Gastrocnemius medialis (tissue), 4 donors: ENCODE results near the gene TPSD1. TPM values are rescaled to one million over a fixed set of nuclear protein-coding genes. Genes with fewer than 3 reads are reported as not detected.

Experiments
- ATAC-seq, 2 donors: fragments of 150-250 bp; one replicate each; pipeline ENCODE4 v1.9.1; 2016
- DNase-seq, 2 donors: peaks; one replicate each; pipeline ENCODE4 v3.0.0-alpha.2; 2019
- H3K27ac ChIP-seq, 4 donors: fragments of 200-600 bp; sonication (generic); 1 replicate in 1 of 4; 2 replicates in 3 of 4; pipeline ENCODE4 v1.5.1; 2016 to 2018; ENCODE audit warnings: mild to moderate bottlenecking in 2 of 4, moderate library complexity in 1 of 4
- H3K27me3 ChIP-seq, 3 donors: fragments of 200-600 bp; sonication (generic) in 2 of 3; 1 replicate in 1 of 3; 2 replicates in 2 of 3; pipeline versions ENCODE4 v1.5.1 to v1.6.0; 2016 to 2019; ENCODE audit warnings: mild to moderate bottlenecking in 1 of 3, moderate library complexity in 1 of 3
- H3K36me3 ChIP-seq, 2 donors: fragments of 200-600 bp; sonication (generic) in 1 of 2; one replicate each; pipeline ENCODE4 v1.5.1; 2017 to 2018
- H3K4me1 ChIP-seq, 2 donors: fragments of 200-600 bp; sonication (generic) in 1 of 2; one replicate each; pipeline ENCODE4 v1.5.1; 2016 to 2017; ENCODE audit warnings: mild to moderate bottlenecking in 2 of 2
- H3K4me3 ChIP-seq, 4 donors: fragments of 200-600 bp; sonication (generic) in 3 of 4; 1 replicate in 1 of 4; 2 replicates in 3 of 4; pipeline ENCODE4 v1.5.1; 2016 to 2019; ENCODE audit warnings: mild to moderate bottlenecking in 2 of 4
- H3K9me3 ChIP-seq, 3 donors: fragments of 200-600 bp; sonication (generic) in 2 of 3; 1 replicate in 1 of 3; 2 replicates in 2 of 3; pipeline ENCODE4 v1.5.1; 2016 to 2019
- CTCF ChIP-seq, 5 experiments: fragments of 450-650 bp in 3 of 5; fragments of 200-600 bp in 2 of 5; sonication (generic) in 2 of 5; IDR thresholded peaks in 4 of 5; conservative IDR thresholded peaks in 1 of 5; 1 replicate in 4 of 5; 2 replicates in 1 of 5; pipeline ENCODE4 v1.5.1; 2016 to 2019; ENCODE audit warnings: antibody characterized with exemption in 5 of 5, mild to moderate bottlenecking in 3 of 5, moderate library complexity in 3 of 5
- POLR2A ChIP-seq, 2 donors: fragments of 450-650 bp; IDR thresholded peaks; one replicate each; pipeline ENCODE4 v1.6.1; 2017; ENCODE audit warnings: antibody characterized with exemption in 2 of 2, mild to moderate bottlenecking in 2 of 2, moderate library complexity in 2 of 2
- in situ Hi-C, 4 donors: fragments of 200-750 bp; cut with MboI; loops; one replicate each; pipeline versions ENCODE4 v1.15.0 to v1.8.0; 2017; ENCODE audit warnings: low sequenced_read_pairs in 4 of 4
- intact Hi-C: fragments of 100-400 bp; cut with DNase I; formaldehyde crosslinking; loops from one replicate; pipeline ENCODE4 v1.15.1; 2023; ENCODE audit warnings: low total_unique reads
- total RNA-seq, 4 donors: library from RNA; depleted of rRNA; stranded (reverse); fragments of >200 nt; gene quantifications; one replicate each; pipeline versions ENCODE4 v1.1.0 to v1.2.3, GENCODE V29; 2016

Gene TPSD1
- total RNA-seq, 4 donors from 2014 or later, result 2.5 TPM; not detected in 3

DNA sequence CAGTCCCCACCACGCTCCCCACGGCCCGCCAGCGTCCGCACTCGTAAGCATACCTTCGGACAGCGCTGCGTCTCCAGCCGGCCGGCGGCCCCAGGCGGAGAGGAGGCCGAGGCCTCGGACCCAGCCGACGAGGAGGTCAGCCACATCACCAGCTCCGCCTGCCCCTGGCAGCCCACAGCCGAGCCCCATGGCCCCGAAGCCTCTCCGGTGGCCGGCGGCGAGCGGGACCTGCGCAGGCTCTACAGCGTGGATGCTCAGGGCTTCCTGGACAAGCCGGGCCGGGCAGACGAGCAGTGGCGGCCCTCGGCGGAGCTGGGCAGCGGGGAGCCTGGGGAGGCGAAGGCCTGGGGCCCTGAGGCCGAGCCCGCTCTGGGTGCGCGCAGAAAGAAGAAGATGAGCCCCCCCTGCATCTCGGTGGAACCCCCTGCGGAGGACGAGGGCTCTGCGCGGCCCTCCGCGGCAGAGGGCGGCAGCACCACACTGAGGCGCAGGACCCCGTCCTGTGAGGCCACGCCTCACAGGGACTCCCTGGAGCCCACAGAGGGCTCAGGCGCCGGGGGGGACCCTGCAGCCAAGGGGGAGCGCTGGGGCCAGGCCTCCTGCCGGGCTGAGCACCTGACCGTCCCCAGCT is 35.7 kb upstream of the TPSD1 start:
- H3K9me3 ChIP-seq, result no peaks in the 10 kb centered on the region
- DNase-seq, result no peak
- H3K4me1 ChIP-seq, result no peaks in the 10 kb centered on the region
- H3K27ac ChIP-seq, result no peak overlapping the region
- no peak for ATAC-seq
- H3K4me3 ChIP-seq, result no peak overlapping the region
- no peaks in the 10 kb centered on the region for H3K36me3 ChIP-seq
- TF ChIP-seq CTCF (IDR thresholded peaks at IDR 0.05 in 4 of 5, conservative IDR thresholded peaks at IDR 0.05 in 1 of 5), result no peak
- TF ChIP-seq POLR2A (IDR thresholded peaks at IDR 0.05), result no peak
- H3K27me3 ChIP-seq, result peaks cover 0 to 5% (median 0%) of the 10 kb centered on the region in 3 donors
- intact Hi-C loops (no loop called here), in situ Hi-C loops (no loop called here)

DNA sequence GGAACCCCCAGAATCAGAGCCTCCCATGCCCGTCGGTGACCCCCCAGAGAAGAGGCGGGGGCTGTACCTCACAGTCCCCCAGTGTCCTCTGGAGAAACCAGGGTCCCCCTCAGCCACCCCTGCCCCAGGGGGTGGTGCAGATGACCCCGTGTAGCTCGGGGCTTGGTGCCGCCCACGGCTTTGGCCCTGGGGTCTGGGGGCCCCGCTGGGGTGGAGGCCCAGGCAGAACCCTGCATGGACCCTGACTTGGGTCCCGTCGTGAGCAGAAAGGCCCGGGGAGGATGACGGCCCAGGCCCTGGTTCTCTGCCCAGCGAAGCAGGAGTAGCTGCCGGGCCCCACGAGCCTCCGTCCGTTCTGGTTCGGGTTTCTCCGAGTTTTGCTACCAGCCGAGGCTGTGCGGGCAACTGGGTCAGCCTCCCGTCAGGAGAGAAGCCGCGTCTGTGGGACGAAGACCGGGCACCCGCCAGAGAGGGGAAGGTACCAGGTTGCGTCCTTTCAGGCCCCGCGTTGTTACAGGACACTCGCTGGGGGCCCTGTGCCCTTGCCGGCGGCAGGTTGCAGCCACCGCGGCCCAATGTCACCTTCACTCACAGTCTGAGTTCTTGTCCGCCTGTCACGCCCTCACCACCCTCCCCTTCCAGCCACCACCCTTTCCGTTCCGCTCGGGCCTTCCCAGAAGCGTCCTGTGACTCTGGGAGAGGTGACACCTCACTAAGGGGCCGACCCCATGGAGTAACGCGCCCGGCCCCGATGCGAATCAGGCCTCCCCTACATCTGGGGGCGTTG is 34.8 kb upstream of the TPSD1 start:
- Histone ChIP-seq H3K36me3 (no peaks in the 10 kb centered on the region), H3K9me3 (no peaks in the 10 kb centered on the region), H3K4me1 (no peaks in the 10 kb centered on the region), H3K4me3 (no peak overlapping the region), H3K27me3 (peaks cover 0 to 5% (median 0%) of the 10 kb centered on the region in 3 donors), H3K27ac (no peak overlapping the region)
- intact Hi-C loops, result no loop called here
- no peak for DNase-seq
- no peak for TF ChIP-seq POLR2A (IDR thresholded peaks at IDR 0.05)
- no peak for TF ChIP-seq CTCF (IDR thresholded peaks at IDR 0.05 in 4 of 5, conservative IDR thresholded peaks at IDR 0.05 in 1 of 5)
- in situ Hi-C loops, result no loop called here
- no peak for ATAC-seq

- DNase-seq (no peak), ATAC-seq (no peak)
- Histone ChIP-seq H3K4me3 (no peak overlapping the region), H3K4me1 (no peaks in the 10 kb centered on the region), H3K9me3 (no peaks in the 10 kb centered on the region), H3K36me3 (no peaks in the 10 kb centered on the region), H3K27ac (no peak overlapping the region), H3K27me3 (peaks cover 0 to 5% (median 0%) of the 10 kb centered on the region in 3 donors)
- no peak for TF ChIP-seq CTCF (IDR thresholded peaks at IDR 0.05 in 4 of 5, conservative IDR thresholded peaks at IDR 0.05 in 1 of 5)
- TF ChIP-seq POLR2A (IDR thresholded peaks at IDR 0.05), result no peak
- intact Hi-C loops (no loop called here), in situ Hi-C loops (no loop called here)
Measured at GRCh38 chr16:1221628-1222552, 34.0 kb upstream of the TPSD1 start.

DNA sequence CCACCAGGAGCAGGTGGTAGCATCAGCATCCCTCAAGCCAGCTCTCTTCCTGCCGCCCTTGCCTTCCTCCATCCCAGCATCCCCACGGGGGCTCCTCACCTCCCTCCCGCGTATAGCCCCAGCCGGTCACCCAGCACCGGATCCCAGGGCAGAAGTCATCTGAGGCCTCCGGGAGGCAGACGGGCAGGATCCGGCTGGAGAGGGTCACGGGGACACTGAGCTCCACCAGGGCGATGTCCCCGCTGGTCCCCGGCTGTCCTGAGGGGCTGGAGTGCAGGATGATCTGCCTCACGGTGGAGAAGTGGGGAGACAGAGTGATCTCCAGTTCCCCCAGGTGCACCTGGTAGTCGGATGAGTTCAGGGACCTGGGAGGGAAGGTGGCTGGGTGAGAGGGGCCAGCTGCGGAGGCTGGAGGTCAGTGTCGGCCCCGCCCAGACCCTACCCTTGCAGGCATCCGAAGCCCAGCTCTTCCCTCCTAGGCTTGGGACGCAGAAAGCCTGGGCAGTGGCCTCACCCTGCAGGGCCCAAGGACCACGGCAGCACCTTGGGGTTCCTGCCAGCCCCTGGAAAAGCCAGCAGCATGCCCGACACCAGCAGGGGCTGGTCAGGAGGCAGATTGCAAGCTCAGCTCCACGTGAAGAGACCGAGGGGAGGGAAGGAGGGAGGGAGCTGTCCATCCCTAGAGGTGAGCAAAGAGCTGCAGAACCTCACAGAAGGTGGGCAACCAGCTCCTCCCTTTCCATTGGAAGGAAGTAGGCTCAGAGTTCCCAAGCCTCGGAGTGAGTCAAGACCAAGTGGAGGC is 33.1 kb upstream of the TPSD1 start:
- H3K9me3 ChIP-seq, result no peaks in the 10 kb centered on the region
- H3K36me3 ChIP-seq, result no peaks in the 10 kb centered on the region
- no peak for TF ChIP-seq POLR2A (IDR thresholded peaks at IDR 0.05)
- TF ChIP-seq CTCF (IDR thresholded peaks at IDR 0.05 in 4 of 5, conservative IDR thresholded peaks at IDR 0.05 in 1 of 5), result no peak
- H3K27me3 ChIP-seq, result peaks cover 0 to 5% (median 0%) of the 10 kb centered on the region in 3 donors
- in situ Hi-C loops, result no loop called here
- intact Hi-C loops, result no loop called here
- no peak overlapping the region for H3K27ac ChIP-seq
- ATAC-seq (no peak), DNase-seq (no peak)
- H3K4me3 ChIP-seq, result no peak overlapping the region
- H3K4me1 ChIP-seq, result no peaks in the 10 kb centered on the region
